ACHN (cell line): ENCODE data around the gene CHMP3.
"Not testable (repeated sequence)": the region's sequence is repeated elsewhere in the genome, so short reads cannot be mapped to it uniquely, and the experiment has no call there.

Experiments
- DNase-seq: peaks from one replicate; pipeline ENCODE4 v3.0.0-alpha.2; 2015
- in situ Hi-C: cut with HindIII; loops from 2 replicates; pipeline ENCODE4 v1.10.0; 2017; ENCODE audit warnings: low sequenced_read_pairs, low pct_ligation_motif_present, low pct_unique_long_range_greater_than_20kb

Gene CHMP3

GRCh38 chr2:86556508-86556907, 6.7 kb downstream of the CHMP3 start:
- no peak for DNase-seq
- in situ Hi-C loops, result no loop called here

DNA sequence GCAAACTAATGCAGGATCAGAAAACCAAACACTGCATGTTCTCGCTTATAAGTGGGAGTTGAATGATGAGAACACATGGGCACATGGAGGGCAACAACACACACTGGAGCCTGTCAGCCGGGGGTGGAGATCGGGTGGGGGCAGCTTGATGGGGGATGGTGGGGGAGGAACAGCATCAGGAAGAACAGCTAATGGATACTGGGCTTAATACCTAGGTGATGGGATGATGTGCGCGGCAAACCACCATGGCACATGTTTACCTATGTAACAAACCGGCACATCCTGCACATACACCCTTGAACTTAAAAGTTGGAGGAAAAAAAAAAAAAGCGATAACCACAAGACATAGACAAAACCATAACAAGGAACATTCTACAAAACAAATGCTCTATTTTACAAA, 10.4 kb downstream of the CHMP3 start:
- DNase-seq, result no peak
- in situ Hi-C loops, result no loop called here

DNA sequence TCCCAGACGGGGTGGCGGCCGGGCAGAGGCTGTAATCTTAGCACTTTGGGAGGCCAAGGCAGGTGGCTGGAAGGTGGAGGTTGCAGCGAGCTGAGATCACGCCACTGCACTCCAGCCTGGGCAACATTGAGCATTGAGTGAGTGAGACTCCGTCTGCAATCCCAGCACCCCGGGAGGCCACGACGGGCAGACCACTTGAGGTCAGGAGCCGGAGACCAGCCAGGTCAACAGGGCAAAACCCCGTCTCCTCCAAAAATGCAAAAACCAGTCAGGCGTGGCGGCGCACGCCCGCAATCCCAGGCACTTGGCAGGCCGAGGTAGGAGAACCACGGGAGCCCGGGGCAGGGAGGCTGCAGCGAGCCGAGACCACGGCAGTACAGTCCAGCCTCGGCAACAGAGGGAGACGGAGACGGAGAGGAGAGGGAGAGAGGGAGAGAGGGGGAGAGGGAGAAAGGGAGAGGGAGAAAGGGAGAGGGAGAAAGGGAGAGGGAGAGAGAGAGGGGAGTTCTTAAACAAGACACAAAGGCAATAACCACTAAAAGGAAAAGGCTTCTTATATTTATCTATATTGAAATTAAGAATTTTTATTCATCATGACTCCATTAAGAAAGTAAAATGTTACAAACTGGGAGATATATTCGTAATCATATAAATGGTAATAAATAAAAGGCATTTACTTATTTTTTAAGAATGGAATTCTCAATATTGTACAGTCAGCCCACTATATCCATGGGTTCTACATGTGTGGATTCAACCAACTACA, 13.1 kb downstream of the CHMP3 start:
- DNase-seq, in situ Hi-C loops: not testable (repeated sequence)

DNA sequence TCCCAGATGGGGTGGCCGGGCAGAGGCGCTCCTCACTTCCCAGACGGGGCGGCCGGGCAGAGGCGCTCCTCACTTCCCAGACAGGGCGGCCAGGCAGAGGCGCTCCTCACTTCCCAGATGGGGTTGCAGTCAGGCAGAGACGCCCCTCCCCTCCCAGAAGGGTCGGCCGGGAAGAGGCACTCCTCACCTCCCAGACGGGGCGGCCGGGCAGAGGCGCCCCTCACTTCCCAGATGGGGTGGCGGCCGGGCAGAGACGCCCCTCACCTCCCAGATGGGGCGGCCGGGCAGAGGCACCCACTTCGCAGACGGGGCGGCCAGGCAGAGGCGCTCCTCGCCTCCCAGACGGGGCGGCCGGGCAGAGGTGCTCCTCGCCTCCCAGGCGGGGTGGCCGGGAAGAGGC, 13.8 kb downstream of the CHMP3 start:
- in situ Hi-C loops, DNase-seq: not testable (repeated sequence)

DNA sequence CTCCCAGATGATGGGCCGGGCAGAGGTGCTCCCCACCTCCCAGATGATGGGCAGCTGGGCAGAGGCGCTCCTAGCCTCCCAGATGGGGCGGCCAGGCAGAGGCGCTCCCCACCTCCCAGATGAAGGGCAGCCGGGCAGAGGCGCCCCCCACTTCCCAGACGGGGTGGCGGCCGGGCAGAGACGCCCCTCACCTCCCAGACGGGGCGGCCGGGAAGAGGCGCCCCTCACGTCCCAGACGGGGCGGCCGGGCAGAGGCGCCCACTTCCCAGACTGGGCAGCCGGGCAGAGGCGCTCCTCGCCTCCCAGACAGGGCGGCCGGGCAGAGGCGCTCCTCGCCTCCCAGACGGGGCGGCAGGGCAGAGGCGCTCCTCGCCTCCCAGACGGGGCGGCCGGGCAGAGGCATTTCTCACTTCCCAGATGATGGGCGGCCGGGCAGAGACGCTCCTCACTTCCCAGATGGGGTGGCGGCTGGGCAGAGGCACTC, 14.3 kb downstream of the CHMP3 start:
- DNase-seq, in situ Hi-C loops: not testable (repeated sequence)

- in situ Hi-C loops, DNase-seq: not testable (repeated sequence)
Measured at GRCh38 chr2:86548165-86548912, 14.9 kb downstream of the CHMP3 start.

GRCh38 chr2:86545296-86545924, 17.8 kb downstream of the CHMP3 start:
- DNase-seq, in situ Hi-C loops: not testable (repeated sequence)

- DNase-seq, in situ Hi-C loops: not testable (repeated sequence)
Measured at GRCh38 chr2:86544278-86545099, 18.8 kb downstream of the CHMP3 start.

GRCh38 chr2:86543793-86544192, 19.4 kb downstream of the CHMP3 start:
- DNase-seq, result no peak
- in situ Hi-C loops, result no loop called here

GRCh38 chr2:86543335-86543734, 19.9 kb downstream of the CHMP3 start:
- in situ Hi-C loops, result no loop called here
- DNase-seq, result no peak

- in situ Hi-C loops, result no loop called here
- DNase-seq, result no peak
Measured at GRCh38 chr2:86542814-86543213, 20.4 kb downstream of the CHMP3 start.

DNA sequence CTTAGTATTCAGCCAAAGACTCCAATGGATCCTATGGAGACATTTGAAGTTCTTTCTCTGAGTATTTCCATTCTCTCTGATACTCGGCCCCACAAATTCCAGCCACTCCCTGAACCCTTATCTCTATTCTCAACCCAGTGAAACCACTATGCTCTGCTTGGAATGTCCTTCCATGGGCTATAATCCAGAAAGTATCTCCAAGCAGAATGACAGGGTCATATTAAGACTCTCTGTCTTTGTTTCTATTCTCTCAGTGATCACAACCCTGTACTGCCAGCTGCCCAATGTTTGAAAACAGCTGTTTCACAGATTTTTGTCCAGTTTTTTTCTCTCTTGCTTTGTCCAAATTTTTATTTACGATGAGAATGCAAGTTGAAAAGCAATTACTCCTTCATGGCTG, 21.9 kb downstream of the CHMP3 start:
- no peak for DNase-seq
- in situ Hi-C loops, result no loop called here

DNA sequence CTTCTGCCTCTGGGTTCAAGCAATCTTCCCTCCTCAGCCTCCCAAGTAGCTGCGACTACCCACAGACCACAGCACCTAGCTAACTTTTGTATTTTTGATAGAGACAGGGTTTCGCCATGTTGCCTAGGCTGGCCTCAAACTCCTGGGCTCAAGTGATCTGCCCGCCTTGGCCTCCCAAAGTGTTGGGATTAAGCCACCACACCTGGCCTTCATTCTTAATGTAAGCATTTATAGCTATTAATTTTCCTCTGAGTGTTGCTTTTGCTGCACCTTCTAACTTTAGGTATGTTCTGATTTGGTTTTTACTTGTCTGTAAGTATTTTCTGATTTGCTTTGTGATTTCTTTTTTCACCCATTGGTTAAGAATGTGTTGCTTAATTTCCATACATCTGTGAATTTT, 29.7 kb downstream of the CHMP3 start:
- DNase-seq, result no peak
- in situ Hi-C loops, result no loop called here

DNA sequence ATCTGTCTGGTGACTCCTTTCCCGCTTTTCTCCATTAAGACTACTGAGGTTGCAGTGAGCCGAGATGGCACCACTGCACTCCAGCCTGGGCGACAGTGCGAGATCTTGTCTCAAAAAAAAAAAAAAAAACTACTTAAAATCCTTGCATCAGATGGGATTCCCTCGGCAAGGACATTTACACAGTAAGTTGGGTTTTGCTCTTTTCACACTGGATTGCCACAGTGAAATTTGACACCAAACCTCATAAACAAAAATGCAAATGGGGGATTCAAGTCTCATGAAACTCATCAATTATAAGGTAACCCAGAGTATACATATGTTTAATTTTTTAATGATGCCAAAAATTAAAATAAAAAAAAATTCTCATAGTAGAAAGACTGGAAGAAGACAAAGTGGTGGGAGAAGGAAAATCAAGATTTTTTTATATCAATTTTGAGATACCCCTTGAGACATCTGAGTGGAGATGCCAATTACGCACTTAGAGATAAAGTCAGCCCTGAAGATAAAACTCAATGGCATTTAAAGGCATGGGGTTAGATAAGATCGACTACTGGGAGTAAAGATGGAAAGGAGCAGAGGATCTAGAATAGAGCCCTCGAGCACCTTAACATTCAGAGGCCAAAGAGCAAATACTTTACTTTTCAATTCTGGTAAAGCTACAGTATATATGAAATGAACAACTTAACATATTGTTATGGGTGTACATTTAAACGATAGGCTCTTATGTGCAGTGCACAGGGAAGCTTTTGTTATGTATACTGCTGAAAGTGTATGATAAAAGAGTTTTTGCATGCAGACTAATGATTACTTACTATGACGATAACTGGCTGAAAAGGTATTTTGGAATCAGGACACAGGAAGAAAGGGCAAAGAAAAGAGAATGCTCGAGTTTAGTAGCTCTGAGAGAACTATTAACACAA, 37.6 kb downstream of the CHMP3 start:
- in situ Hi-C loops, result no loop called here

GRCh38 chr2:86523491-86523890, 39.8 kb downstream of the CHMP3 start:
- no peak for DNase-seq
- in situ Hi-C loops, result no loop called here

More for the DNA sequence above, 37.6 kb downstream of the CHMP3 start:
- no peak for DNase-seq

- DNase-seq, result no peak
- in situ Hi-C loops, result no loop called here
Measured at GRCh38 chr2:86522711-86523110, 40.5 kb downstream of the CHMP3 start.

DNA sequence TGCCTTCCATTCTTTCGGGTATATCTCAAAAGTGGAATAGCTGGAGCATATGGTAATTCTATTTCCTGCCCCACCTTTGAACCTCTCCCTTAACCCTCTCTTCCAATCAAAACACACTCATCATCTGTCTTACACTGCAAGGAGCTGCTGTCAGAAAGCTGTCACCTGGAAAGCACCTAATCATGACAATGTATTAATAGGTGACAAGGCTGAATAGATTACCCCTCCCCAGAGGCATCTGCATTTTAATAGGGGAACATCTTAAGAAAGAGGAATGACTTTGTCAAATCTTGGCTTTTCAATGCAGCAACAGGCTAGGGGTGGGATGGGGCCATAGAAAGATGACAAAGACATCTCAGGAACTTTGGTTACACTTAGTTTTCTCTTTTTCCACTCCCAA, 41.3 kb downstream of the CHMP3 start:
- DNase-seq, result no peak
- in situ Hi-C loops, result no loop called here

DNA sequence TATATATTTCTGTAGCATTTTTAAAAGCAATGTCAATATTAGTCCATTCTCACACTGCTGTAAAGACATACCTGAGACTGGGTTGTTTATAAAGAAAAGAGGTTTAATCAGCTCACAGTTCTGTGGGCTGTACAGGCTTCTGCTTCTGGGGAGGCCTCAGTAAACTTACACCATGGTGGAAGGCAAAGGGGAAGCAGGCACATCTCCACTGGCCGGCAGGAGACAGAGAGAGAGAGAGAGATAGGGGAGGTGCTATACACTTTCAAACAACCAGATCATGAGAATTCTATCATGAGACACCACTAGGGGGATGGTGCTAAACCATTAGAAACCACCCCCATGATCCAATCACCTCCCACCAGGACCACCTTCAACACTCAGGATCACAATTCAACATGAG, 43.1 kb downstream of the CHMP3 start:
- DNase-seq, result no peak
- in situ Hi-C loops, result no loop called here
